ENCODE results near the gene SWSAP1. TPM values are rescaled to one million over a fixed set of nuclear protein-coding genes. Genes with fewer than 3 reads are reported as not detected.

Gene SWSAP1
- total and polyA plus RNA-seq, 5 donors from 2014 or later, result 3.0 to 8.4 (median 6.5) TPM

GRCh38 chr19:11356676-11357550, 17.6 kb upstream of the SWSAP1 start:
- H3K27ac ChIP-seq (ENCODE audit: insufficient read depth, low read length, poor library complexity, severe bottlenecking), result no peak overlapping the region
- H3K27me3 ChIP-seq (ENCODE audit: control insufficient read depth, insufficient read depth, low read length), result no peaks in the 10 kb centered on the region
- ATAC-seq (ENCODE audit: low read depth in 2 of 2) (no peak), DNase-seq (no peak)
- H3K4me1 Mint-ChIP-seq, result peaks cover 0 to 20% (median 4%) of the 10 kb centered on the region in 4 donors
- no peaks in the 10 kb centered on the region for H3K36me3 ChIP-seq (ENCODE audit: control insufficient read depth, insufficient read depth, low read length)
- peak overlapping the region in 2 of 4 donors; percentile 84 to 86 for H3K4me3 Mint-ChIP-seq
- no peaks in the 10 kb centered on the region for H3K9me3 Mint-ChIP-seq
- H3K27ac Mint-ChIP-seq, result peak overlapping the region in 2 of 3 donors; percentile 69 to 90
- no peaks in the 10 kb centered on the region for H3K27me3 Mint-ChIP-seq
- no peaks in the 10 kb centered on the region for H3K9me3 ChIP-seq (ENCODE audit: control insufficient read depth in 2 of 2, low read length in 2 of 2)
- no peak overlapping the region for H3K4me3 ChIP-seq (ENCODE audit: low read depth, low read length)
- peaks cover 6% of the 10 kb centered on the region for H3K4me1 ChIP-seq (ENCODE audit: control insufficient read depth, insufficient read depth, low read length, poor library complexity, severe bottlenecking)
- H3K36me3 Mint-ChIP-seq, result no peaks in the 10 kb centered on the region

GRCh38 chr19:11359421-11359820, 15.0 kb upstream of the SWSAP1 start:
- DNase-seq (no peak), ATAC-seq (ENCODE audit: low read depth in 2 of 2) (no peak)
- H3K27me3 Mint-ChIP-seq, result no peaks in the 10 kb centered on the region
- H3K4me1 Mint-ChIP-seq, result peaks cover 0 to 20% (median 4%) of the 10 kb centered on the region in 4 donors
- Histone ChIP-seq H3K27me3 (ENCODE audit: control insufficient read depth, insufficient read depth, low read length) (no peaks in the 10 kb centered on the region), H3K4me1 (ENCODE audit: control insufficient read depth, insufficient read depth, low read length, poor library complexity, severe bottlenecking) (peaks cover 6% of the 10 kb centered on the region), H3K36me3 (ENCODE audit: control insufficient read depth, insufficient read depth, low read length) (no peaks in the 10 kb centered on the region), H3K9me3 (ENCODE audit: control insufficient read depth in 2 of 2, low read length in 2 of 2) (no peaks in the 10 kb centered on the region), H3K27ac (ENCODE audit: insufficient read depth, low read length, poor library complexity, severe bottlenecking) (no peak overlapping the region), H3K4me3 (ENCODE audit: low read depth, low read length) (no peak overlapping the region)
- H3K36me3 Mint-ChIP-seq, result no peaks in the 10 kb centered on the region
- no peaks in the 10 kb centered on the region for H3K9me3 Mint-ChIP-seq
- H3K27ac Mint-ChIP-seq, result peak overlapping the region in 1 of 3 donors; percentile 30
- no peak overlapping the region for H3K4me3 Mint-ChIP-seq

GRCh38 chr19:11361037-11361770, 13.3 kb upstream of the SWSAP1 start:
- DNase-seq (no peak), ATAC-seq (ENCODE audit: low read depth in 2 of 2) (no peak)
- Histone ChIP-seq H3K36me3 (ENCODE audit: control insufficient read depth, insufficient read depth, low read length) (no peaks in the 10 kb centered on the region), H3K27me3 (ENCODE audit: control insufficient read depth, insufficient read depth, low read length) (no peaks in the 10 kb centered on the region), H3K4me3 (ENCODE audit: low read depth, low read length) (no peak overlapping the region), H3K4me1 (ENCODE audit: control insufficient read depth, insufficient read depth, low read length, poor library complexity, severe bottlenecking) (no peaks in the 10 kb centered on the region), H3K9me3 (ENCODE audit: control insufficient read depth in 2 of 2, low read length in 2 of 2) (no peaks in the 10 kb centered on the region), H3K27ac (ENCODE audit: insufficient read depth, low read length, poor library complexity, severe bottlenecking) (no peak overlapping the region)
- Mint-ChIP-seq H3K4me1 (peaks cover 0 to 7% (median 1%) of the 10 kb centered on the region in 4 donors), H3K27me3 (no peaks in the 10 kb centered on the region), H3K27ac (no peak overlapping the region), H3K4me3 (no peak overlapping the region), H3K36me3 (peaks cover 4% of the 10 kb centered on the region), H3K9me3 (no peaks in the 10 kb centered on the region)

GRCh38 chr19:11361771-11362731, 12.4 kb upstream of the SWSAP1 start:
- Histone ChIP-seq H3K4me1 (ENCODE audit: control insufficient read depth, insufficient read depth, low read length, poor library complexity, severe bottlenecking) (no peaks in the 10 kb centered on the region), H3K36me3 (ENCODE audit: control insufficient read depth, insufficient read depth, low read length) (no peaks in the 10 kb centered on the region), H3K27me3 (ENCODE audit: control insufficient read depth, insufficient read depth, low read length) (no peaks in the 10 kb centered on the region), H3K9me3 (ENCODE audit: control insufficient read depth in 2 of 2, low read length in 2 of 2) (no peaks in the 10 kb centered on the region), H3K27ac (ENCODE audit: insufficient read depth, low read length, poor library complexity, severe bottlenecking) (no peak overlapping the region), H3K4me3 (ENCODE audit: low read depth, low read length) (no peak overlapping the region)
- H3K27ac Mint-ChIP-seq, result no peak overlapping the region
- ATAC-seq (ENCODE audit: low read depth in 2 of 2), result no peak
- H3K4me3 Mint-ChIP-seq, result no peak overlapping the region
- no peak for DNase-seq
- H3K9me3 Mint-ChIP-seq, result no peaks in the 10 kb centered on the region
- peaks cover 0 to 2% (median 0%) of the 10 kb centered on the region in 4 donors for H3K4me1 Mint-ChIP-seq
- H3K27me3 Mint-ChIP-seq, result no peaks in the 10 kb centered on the region
- peaks cover 4% of the 10 kb centered on the region for H3K36me3 Mint-ChIP-seq

- Histone ChIP-seq H3K4me1 (ENCODE audit: control insufficient read depth, insufficient read depth, low read length, poor library complexity, severe bottlenecking) (no peaks in the 10 kb centered on the region), H3K36me3 (ENCODE audit: control insufficient read depth, insufficient read depth, low read length) (no peaks in the 10 kb centered on the region), H3K27me3 (ENCODE audit: control insufficient read depth, insufficient read depth, low read length) (no peaks in the 10 kb centered on the region), H3K4me3 (ENCODE audit: low read depth, low read length) (no peak overlapping the region), H3K27ac (ENCODE audit: insufficient read depth, low read length, poor library complexity, severe bottlenecking) (no peak overlapping the region), H3K9me3 (ENCODE audit: control insufficient read depth in 2 of 2, low read length in 2 of 2) (no peaks in the 10 kb centered on the region)
- H3K27me3 Mint-ChIP-seq, result no peaks in the 10 kb centered on the region
- no peak for DNase-seq
- no peaks in the 10 kb centered on the region for H3K9me3 Mint-ChIP-seq
- no peak overlapping the region for H3K27ac Mint-ChIP-seq
- H3K4me1 Mint-ChIP-seq, result no peaks in the 10 kb centered on the region
- no peak overlapping the region for H3K4me3 Mint-ChIP-seq
- ATAC-seq (ENCODE audit: low read depth in 2 of 2), result no peak
- H3K36me3 Mint-ChIP-seq, result peaks cover 13% of the 10 kb centered on the region
These were observed 10.6 kb upstream of the SWSAP1 start for GRCh38 chr19:11363881-11364280.

- Mint-ChIP-seq H3K27me3 (no peaks in the 10 kb centered on the region), H3K9me3 (no peaks in the 10 kb centered on the region), H3K4me3 (no peak overlapping the region), H3K36me3 (peaks cover 18% of the 10 kb centered on the region), H3K4me1 (no peaks in the 10 kb centered on the region), H3K27ac (no peak overlapping the region)
- Histone ChIP-seq H3K4me3 (ENCODE audit: low read depth, low read length) (no peak overlapping the region), H3K27me3 (ENCODE audit: control insufficient read depth, insufficient read depth, low read length) (no peaks in the 10 kb centered on the region), H3K9me3 (ENCODE audit: control insufficient read depth in 2 of 2, low read length in 2 of 2) (no peaks in the 10 kb centered on the region), H3K36me3 (ENCODE audit: control insufficient read depth, insufficient read depth, low read length) (no peaks in the 10 kb centered on the region), H3K4me1 (ENCODE audit: control insufficient read depth, insufficient read depth, low read length, poor library complexity, severe bottlenecking) (no peaks in the 10 kb centered on the region), H3K27ac (ENCODE audit: insufficient read depth, low read length, poor library complexity, severe bottlenecking) (no peak overlapping the region)
- DNase-seq (no peak), ATAC-seq (ENCODE audit: low read depth in 2 of 2) (no peak)
These were observed 10.1 kb upstream of the SWSAP1 start for GRCh38 chr19:11364296-11364904.

DNA sequence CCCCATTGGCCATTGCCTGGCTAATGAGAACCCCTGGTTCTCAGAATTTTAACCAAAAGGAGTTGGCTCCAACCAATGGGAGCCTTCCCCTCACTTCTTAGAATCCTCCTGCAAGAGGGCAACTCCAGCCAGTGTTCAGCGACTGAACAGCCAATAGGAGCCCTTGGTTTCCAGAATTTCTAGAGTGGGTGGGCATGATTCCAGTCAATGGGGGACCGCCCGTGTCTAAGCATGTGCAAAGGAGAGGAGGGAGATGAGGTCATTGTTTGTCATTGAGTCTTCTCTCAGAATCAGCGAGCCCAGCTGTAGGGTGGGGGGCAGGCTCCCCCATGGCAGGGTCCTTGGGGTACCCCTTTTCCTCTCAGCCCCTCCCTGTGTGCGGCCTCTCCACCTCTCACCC, 9.5 kb upstream of the SWSAP1 start:
- Histone ChIP-seq H3K4me1 (ENCODE audit: control insufficient read depth, insufficient read depth, low read length, poor library complexity, severe bottlenecking) (no peaks in the 10 kb centered on the region), H3K27me3 (ENCODE audit: control insufficient read depth, insufficient read depth, low read length) (no peaks in the 10 kb centered on the region), H3K4me3 (ENCODE audit: low read depth, low read length) (no peak overlapping the region), H3K9me3 (ENCODE audit: control insufficient read depth in 2 of 2, low read length in 2 of 2) (no peaks in the 10 kb centered on the region), H3K27ac (ENCODE audit: insufficient read depth, low read length, poor library complexity, severe bottlenecking) (no peak overlapping the region), H3K36me3 (ENCODE audit: control insufficient read depth, insufficient read depth, low read length) (no peaks in the 10 kb centered on the region)
- Mint-ChIP-seq H3K36me3 (peaks cover 20% of the 10 kb centered on the region), H3K4me3 (no peak overlapping the region), H3K9me3 (no peaks in the 10 kb centered on the region), H3K27ac (no peak overlapping the region), H3K4me1 (no peaks in the 10 kb centered on the region), H3K27me3 (no peaks in the 10 kb centered on the region)
- DNase-seq, result no peak
- ATAC-seq (ENCODE audit: low read depth in 2 of 2), result no peak

Data from CD4-positive, CD25-positive, alpha-beta regulatory T cell (primary cell).